NCI-H2029 treated with DMSO at 0.1 percent for 48 hours (cell line): Measurements from ENCODE around the gene KLK15.

Source experiments
- DNase-seq: peaks from one replicate; lab custom pipeline; 2025; lab: John Stamatoyannopoulos, UW

The KLK15 gene, protein sequence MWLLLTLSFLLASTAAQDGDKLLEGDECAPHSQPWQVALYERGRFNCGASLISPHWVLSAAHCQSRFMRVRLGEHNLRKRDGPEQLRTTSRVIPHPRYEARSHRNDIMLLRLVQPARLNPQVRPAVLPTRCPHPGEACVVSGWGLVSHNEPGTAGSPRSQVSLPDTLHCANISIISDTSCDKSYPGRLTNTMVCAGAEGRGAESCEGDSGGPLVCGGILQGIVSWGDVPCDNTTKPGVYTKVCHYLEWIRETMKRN

DNA sequence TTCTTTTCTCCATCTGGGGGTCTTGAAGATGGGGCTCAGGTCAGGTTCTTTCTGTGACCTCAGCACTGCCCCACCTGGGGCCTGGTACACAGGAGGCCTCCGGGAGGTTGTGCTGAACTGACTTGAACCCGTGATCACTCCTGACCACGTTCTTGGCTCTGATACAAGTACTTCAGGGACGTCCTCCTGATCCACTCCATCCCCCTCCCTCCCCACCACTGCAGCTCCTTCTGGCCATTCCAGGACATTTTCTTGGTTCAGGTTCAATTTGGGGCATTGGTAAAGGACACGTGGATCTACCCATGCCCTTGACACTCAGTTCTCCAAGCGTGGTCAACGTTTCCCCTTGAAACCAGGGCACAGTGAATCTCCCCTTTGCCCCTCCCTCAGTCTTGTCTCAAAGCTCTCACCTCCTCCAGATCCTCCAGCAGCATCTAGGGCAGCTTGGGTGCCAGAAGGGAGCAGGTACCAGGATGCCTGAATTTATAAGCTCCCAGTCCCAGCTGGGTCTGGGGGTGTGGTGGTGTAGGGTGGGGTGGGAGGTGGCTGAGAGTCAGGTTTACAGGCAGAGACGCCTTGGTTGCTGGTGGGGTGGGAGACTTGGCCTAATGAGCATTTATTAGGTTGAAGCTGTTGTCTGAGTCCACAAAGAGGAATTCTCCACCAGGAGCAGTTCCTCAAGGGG lies at the start of gene KLK15:
KLK15 (minus strand) TSS at position 458 of the 685 bp plus-strand sequence. CDS start 2,082 bp downstream, outside the sequence.
- no peak for DNase-seq

DNA sequence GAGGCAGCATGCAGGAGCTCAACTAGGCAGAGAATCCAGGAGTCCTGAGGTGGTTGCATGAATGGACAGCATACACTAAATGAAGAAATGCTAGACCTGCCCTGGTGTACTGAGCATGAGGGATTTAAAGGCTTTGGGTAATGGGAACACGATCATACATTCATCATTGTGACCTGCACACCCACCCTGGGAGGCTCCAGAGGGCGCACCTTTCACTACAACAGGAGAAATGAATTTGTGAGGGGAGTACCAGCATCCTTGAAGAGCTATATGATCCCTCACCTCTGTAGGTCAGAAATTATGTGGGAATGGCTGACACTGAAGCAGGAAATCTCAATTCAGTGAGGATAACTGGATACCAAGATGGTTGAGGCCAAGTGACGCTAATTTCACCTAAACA lies 48.8 kb upstream of the KLK15 start:
- DNase-seq: no peak

DNA sequence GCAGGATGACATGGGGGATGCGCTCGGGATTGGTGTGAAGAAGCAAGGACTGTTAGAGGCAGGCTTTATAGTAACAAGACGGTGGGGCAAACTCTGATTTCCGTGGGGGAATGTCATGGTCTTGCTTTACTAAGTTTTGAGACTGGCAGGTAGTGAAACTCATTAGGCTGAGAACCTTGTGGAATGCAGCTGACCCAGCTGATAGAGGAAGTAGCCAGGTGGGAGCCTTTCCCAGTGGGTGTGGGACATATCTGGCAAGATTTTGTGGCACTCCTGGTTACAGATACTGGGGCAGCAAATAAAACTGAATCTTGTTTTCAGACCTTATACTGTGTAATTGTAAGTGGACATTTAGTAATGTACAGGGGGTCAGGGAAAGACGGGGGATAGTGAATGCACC lies 46.9 kb upstream of the KLK15 start:
- no peak for DNase-seq

DNA sequence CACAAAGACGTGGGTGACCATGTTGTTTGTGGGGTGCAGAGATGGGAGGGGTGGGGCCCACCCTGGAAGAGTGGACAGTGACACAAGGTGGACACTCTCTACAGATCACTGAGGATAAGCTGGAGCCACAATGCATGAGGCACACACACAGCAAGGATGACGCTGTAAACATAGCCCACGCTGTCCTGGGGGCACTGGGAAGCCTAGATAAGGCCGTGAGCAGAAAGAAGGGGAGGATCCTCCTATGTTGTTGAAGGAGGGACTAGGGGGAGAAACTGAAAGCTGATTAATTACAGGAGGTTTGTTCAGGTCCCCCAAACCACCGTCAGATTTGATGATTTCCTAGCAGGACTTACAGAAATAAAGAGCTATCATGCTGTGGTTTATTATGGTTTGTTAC lies 45.5 kb upstream of the KLK15 start:
- DNase-seq: no peak

DNA sequence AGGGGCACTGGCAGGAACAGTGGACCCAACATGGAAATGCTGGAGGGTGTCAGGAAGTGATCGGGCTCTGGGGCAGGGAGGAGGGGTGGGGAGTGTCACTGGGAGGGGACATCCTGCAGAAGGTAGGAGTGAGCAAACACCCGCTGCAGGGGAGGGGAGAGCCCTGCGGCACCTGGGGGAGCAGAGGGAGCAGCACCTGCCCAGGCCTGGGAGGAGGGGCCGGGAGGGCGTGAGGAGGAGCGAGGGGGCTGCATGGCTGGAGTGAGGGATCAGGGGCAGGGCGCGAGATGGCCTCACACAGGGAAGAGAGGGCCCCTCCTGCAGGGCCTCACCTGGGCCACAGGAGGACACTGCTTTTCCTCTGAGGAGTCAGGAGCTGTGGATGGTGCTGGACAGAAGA lies 44.0 kb upstream of the KLK15 start:
- no peak for DNase-seq

DNA sequence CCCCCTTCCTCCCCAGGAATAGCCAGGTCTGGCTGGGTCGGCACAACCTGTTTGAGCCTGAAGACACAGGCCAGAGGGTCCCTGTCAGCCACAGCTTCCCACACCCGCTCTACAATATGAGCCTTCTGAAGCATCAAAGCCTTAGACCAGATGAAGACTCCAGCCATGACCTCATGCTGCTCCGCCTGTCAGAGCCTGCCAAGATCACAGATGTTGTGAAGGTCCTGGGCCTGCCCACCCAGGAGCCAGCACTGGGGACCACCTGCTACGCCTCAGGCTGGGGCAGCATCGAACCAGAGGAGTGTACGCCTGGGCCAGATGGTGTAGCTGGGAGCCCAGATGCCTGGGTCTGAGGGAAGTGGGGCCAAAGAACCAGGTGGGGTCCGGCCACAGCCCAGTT lies 43.1 kb upstream of the KLK15 start:
- DNase-seq: no peak

DNA sequence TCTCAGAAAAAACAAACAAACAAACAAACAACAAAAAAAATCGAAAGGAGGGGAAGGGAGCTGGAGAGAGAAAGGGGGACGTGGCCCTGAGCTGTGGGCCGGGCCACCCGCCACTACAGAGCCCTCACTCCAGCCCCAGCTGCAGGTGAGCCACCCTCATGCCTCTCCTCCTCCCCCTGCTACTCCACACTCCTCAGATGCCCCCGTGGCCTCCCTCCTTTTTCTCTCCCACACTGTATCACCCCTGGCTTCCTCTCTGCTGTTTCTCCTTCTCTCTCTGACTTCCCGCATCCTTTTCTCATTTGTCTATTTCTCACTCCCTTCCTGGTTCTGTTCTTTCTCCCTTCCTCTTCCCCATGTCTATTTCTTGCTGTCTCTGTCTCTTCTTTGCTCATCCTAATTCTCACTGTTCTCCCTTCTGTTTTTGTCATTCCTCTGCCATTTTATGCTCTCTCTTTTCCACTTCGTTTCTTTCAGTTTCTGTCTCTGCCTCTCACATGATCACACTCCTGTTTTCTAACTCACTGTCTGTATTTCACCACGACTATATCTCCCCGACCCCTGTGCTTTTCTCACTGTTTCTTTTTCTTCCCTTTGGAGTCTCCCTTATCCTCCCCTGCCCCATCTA lies 42.5 kb upstream of the KLK15 start:
- DNase-seq: no peak

DNA sequence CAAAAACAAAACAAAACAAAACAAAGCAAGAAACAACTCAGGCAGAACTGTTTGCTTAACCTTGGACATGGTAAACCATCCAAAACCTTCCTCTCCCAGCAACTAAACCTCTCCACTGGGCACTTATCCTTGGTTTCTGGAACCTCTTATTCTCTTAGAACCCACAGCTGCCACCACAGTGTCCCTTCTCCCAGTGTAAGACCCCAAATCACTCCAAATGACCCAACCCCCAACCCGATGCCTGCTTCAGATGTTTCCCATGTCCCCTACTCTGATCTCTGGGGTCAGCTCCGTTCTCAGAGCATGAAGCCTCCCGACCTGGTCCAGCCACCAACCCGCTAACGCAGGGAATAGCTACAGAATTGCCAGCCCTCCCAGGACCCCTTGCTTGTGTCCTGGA lies 40.8 kb upstream of the KLK15 start:
- no peak for DNase-seq

DNA sequence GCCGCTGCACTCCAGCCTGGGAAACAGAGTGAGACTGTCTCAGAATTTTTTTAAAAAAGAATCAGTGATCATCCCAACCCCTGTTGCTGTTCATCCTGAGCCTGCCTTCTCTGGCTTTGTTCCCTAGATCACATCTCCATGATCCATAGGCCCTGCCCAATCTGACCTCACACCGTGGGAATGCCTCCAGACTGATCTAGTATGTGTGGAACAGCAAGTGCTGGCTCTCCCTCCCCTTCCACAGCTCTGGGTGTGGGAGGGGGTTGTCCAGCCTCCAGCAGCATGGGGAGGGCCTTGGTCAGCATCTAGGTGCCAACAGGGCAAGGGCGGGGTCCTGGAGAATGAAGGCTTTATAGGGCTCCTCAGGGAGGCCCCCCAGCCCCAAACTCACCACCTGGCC lies 39.7 kb upstream of the KLK15 start, which contains the start of gene KLK2:
KLK2 (plus strand) TSS at position 384 of the 400 bp plus-strand sequence. CDS start 35 bp downstream, outside the sequence.
- no peak for DNase-seq

DNA sequence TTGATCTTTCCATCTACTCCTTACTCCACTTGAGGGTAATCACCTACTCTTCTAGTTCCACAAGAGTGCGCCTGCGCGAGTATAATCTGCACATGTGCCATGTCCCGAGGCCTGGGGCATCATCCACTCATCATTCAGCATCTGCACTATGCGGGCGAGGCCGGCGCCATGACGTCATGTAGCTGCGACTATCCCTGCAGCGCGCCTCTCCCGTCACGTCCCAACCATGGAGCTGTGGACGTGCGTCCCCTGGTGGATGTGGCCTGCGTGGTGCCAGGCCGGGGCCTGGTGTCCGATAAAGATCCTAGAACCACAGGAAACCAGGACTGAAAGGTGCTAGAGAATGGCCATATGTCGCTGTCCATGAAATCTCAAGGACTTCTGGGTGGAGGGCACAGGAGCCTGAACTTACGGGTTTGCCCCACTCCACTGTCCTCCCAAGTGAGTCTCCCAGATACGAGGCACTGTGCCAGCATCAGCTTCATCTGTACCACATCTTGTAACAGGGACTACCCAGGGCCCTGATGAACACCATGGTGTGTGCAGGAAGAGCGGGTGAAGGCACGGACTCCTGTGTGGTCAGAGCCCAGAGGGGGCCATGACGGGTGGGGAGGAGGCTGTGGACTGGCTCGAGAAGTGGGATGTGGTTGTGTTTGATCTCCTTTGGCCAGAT lies 37.2 kb upstream of the KLK15 start:
- no peak for DNase-seq

DNA sequence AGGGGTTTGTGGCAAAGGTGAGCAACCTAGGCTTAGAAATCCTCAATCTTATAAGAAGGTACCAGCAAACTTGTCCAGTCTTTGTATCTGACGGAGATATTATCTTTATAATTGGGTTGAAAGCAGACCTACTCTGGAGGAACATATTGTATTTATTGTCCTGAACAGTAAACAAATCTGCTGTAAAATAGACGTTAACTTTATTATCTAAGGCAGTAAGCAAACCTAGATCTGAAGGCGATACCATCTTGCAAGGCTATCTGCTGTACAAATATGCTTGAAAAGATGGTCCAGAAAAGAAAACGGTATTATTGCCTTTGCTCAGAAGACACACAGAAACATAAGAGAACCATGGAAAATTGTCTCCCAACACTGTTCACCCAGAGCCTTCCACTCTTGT lies 36.1 kb upstream of the KLK15 start:
- DNase-seq: no peak

DNA sequence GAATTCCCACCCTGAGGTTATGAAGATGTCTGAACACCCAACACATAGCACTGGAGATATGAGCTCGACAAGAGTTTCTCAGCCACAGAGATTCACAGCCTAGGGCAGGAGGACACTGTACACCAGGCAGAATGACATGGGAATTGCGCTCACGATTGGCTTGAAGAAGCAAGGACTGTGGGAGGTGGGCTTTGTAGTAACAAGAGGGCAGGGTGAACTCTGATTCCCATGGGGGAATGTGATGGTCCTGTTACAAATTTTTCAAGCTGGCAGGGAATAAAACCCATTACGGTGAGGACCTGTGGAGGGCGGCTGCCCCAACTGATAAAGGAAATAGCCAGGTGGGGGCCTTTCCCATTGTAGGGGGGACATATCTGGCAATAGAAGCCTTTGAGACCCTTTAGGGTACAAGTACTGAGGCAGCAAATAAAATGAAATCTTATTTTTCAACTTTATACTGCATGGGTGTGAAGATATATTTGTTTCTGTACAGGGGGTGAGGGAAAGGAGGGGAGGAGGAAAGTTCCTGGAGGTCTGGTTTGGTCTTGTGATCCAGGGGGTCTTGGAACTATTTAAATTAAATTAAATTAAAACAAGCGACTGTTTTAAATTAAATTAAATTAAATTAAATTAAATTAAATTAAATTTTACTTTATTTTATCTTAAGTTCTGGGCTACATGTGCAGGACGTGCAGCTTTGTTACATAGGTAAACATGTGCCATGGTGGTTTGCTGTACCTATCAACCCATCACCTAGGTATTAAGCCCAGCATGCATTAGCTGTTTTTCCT lies 28.3 kb upstream of the KLK15 start:
- DNase-seq: no peak

DNA sequence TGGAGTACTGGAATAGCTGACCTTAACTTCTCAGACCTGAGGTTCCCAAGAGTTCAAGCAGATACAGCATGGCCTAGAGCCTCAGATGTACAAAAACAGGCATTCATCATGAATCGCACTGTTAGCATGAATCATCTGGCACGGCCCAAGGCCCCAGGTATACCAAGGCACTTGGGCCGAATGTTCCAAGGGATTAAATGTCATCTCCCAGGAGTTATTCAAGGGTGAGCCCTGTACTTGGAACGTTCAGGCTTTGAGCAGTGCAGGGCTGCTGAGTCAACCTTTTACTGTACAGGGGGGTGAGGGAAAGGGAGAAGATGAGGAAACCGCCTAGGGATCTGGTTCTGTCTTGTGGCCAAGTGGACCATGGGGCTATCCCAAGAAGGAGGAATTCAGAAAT lies 27.6 kb upstream of the KLK15 start:
- no peak for DNase-seq

DNA sequence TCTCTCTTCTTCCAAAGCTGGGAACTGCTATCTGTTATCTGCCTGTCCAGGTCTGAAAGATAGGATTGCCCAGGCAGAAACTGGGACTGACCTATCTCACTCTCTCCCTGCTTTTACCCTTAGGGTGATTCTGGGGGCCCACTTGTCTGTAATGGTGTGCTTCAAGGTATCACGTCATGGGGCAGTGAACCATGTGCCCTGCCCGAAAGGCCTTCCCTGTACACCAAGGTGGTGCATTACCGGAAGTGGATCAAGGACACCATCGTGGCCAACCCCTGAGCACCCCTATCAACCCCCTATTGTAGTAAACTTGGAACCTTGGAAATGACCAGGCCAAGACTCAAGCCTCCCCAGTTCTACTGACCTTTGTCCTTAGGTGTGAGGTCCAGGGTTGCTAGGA lies 26.5 kb upstream of the KLK15 start:
- DNase-seq: no peak

DNA sequence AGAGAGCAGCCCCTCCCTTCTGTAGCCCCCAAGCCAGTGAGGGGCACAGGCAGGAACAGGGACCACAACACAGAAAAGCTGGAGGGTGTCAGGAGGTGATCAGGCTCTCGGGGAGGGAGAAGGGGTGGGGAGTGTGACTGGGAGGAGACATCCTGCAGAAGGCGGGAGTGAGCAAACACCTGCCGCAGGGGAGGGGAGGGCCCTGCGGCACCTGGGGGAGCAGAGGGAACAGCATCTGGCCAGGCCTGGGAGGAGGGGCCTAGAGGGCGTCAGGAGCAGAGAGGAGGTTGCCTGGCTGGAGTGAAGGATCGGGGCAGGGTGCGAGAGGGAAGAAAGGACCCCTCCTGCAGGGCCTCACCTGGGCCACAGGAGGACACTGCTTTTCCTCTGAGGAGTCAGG lies 25.5 kb upstream of the KLK15 start:
- DNase-seq: no peak

DNA sequence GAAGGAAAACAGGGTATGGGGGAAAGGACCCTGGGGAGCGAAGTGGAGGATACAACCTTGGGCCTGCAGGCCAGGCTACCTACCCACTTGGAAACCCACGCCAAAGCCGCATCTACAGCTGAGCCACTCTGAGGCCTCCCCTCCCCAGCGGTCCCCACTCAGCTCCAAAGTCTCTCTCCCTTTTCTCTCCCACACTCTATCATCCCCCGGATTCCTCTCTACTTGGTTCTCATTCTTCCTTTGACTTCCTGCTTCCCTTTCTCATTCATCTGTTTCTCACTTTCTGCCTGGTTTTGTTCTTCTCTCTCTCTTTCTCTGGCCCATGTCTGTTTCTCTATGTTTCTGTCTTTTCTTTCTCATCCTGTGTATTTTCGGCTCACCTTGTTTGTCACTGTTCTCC lies 24.0 kb upstream of the KLK15 start:
- no peak for DNase-seq

DNA sequence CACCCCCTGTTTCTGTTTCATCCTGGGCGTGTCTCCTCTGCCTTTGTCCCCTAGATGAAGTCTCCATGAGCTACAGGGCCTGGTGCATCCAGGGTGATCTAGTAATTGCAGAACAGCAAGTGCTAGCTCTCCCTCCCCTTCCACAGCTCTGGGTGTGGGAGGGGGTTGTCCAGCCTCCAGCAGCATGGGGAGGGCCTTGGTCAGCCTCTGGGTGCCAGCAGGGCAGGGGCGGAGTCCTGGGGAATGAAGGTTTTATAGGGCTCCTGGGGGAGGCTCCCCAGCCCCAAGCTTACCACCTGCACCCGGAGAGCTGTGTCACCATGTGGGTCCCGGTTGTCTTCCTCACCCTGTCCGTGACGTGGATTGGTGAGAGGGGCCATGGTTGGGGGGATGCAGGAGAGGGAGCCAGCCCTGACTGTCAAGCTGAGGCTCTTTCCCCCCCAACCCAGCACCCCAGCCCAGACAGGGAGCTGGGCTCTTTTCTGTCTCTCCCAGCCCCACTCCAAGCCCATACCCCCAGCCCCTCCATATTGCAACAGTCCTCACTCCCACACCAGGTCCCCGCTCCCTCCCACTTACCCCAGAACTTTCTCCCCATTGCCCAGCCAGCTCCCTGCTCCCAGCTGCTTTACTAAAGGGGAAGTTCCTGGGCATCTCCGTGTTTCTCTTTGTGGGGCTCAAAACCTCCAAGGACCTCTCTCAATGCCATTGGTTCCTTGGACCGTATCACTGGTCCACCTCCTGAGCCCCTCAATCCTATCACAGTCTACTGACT lies 21.4 kb upstream of the KLK15 start, which contains the start of gene KLK3:
KLK3 (plus strand) TSS at position 280 of the 775 bp plus-strand sequence; CDS start at position 321, 41 bp downstream.
- DNase-seq: no peak

DNA sequence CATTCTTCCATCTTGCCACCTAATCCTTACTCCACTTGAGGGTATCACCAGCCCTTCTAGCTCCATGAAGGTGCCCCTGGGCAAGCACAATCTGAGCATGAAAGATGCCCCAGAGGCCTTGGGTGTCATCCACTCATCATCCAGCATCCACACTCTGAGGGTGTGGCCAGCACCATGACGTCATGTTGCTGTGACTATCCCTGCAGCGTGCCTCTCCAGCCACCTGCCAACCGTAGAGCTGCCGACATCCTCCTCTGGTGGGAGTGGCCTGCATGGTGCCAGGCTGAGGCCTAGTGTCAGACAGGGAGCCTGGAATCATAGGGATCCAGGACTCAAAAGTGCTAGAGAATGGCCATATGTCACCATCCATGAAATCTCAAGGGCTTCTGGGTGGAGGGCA lies 18.2 kb upstream of the KLK15 start:
- DNase-seq: no peak

DNA sequence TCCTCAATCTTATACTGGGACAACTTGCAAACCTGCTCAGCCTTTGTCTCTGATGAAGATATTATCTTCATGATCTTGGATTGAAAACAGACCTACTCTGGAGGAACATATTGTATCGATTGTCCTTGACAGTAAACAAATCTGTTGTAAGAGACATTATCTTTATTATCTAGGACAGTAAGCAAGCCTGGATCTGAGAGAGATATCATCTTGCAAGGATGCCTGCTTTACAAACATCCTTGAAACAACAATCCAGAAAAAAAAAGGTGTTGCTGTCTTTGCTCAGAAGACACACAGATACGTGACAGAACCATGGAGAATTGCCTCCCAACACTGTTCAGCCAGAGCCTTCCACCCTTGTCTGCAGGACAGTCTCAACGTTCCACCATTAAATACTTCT lies 17.4 kb upstream of the KLK15 start:
- no peak for DNase-seq

DNA sequence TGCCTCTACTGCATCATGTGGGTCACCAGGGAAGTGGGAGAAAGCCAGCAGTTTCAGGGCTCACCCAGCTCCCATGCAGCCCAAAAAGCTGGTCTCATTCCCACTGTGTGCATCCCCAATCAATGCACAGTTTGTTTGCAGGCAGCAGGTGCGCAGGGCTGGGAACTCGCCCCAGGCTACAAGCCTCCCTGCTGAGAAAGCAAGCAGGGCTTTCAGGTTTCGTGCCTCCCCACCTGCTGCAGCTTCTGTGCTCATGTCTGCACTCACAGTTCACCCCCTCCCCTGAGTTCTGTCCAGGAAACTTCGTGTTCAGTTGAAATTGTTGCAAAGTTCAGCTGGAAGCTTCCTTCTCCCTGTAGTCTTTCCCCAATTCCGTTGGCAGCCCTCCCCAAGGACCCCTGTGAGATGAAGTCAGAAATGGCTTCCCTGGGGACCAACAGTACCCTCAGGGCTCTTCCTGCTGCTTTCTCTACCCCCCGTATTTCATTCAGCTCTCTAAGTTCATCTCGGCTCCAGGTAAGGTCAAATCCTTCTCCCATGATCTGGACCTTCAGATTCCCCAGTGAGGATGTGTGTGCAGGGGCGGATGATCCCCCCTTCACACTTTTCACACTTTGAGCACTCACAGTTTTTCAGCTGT lies 11.0 kb upstream of the KLK15 start:
- no peak for DNase-seq
